Activated T-cell treated with anti-CD3 and anti-CD28 coated beads for 1 hour (primary cell): ENCODE data around the gene KCNK7.
"Not testable (repeated sequence)": the region's sequence is repeated elsewhere in the genome, so short reads cannot be mapped to it uniquely, and the experiment has no call there.

ENCODE experiments used
- DNase-seq: peaks from one replicate; pipeline ENCODE4 v3.0.0-alpha.2; 2020; ENCODE audit warnings: low read depth

The KCNK7 gene

GRCh38 chr11:65595543-65596281, at the start of gene KCNK7:
KCNK7 (minus strand) TSS chr11:65595800; CDS start chr11:65595772, 28 bp downstream.
- no peak for DNase-seq

GRCh38 chr11:65644837-65645236, 49.2 kb upstream of the KCNK7 start:
- no peak for DNase-seq

GRCh38 chr11:65643971-65644370, 48.4 kb upstream of the KCNK7 start:
- DNase-seq = no peak

GRCh38 chr11:65642014-65642671, 46.5 kb upstream of the KCNK7 start:
- DNase-seq = no peak

GRCh38 chr11:65641297-65642013, 45.9 kb upstream of the KCNK7 start:
- no peak for DNase-seq

GRCh38 chr11:65640483-65641296, 45.1 kb upstream of the KCNK7 start:
- peak; percentile 33 for DNase-seq

GRCh38 chr11:65639623-65640482, 44.3 kb upstream of the KCNK7 start:
- peak; percentile 52 for DNase-seq

- not testable (repeated sequence) for DNase-seq
Observed at GRCh38 chr11:65639228-65639597, 43.6 kb upstream of the KCNK7 start.

- DNase-seq = peak; percentile 66
Observed at GRCh38 chr11:65637794-65638419, 42.3 kb upstream of the KCNK7 start, which contains the start of gene SIPA1. SIPA1 (plus strand) TSS chr11:65638101; CDS start chr11:65640922, 2,821 bp downstream.

GRCh38 chr11:65637032-65637557, 41.5 kb upstream of the KCNK7 start:
- no peak for DNase-seq

- no peak for DNase-seq
Observed at GRCh38 chr11:65636108-65637031, 40.8 kb upstream of the KCNK7 start.

GRCh38 chr11:65634905-65635731, 39.5 kb upstream of the KCNK7 start:
- no peak for DNase-seq

- DNase-seq = no peak
Observed at GRCh38 chr11:65634440-65634839, 38.8 kb upstream of the KCNK7 start.

- no peak for DNase-seq
Observed at GRCh38 chr11:65634109-65634436, 38.5 kb upstream of the KCNK7 start.

GRCh38 chr11:65633390-65634108, 37.9 kb upstream of the KCNK7 start:
- DNase-seq = no peak

- DNase-seq = no peak
Observed at GRCh38 chr11:65630215-65630614, 34.6 kb upstream of the KCNK7 start.

GRCh38 chr11:65629579-65629978, 34.0 kb upstream of the KCNK7 start:
- no peak for DNase-seq

- DNase-seq = no peak
Observed at GRCh38 chr11:65627202-65627601, 31.6 kb upstream of the KCNK7 start.
